Type B pancreatic cell (in vitro differentiated cells): ENCODE measurements around the gene GLS2. TPM values are rescaled to one million over a fixed set of nuclear protein-coding genes. Genes with fewer than 3 reads are reported as not detected.
A peak's percentile ranks its signal among the peaks of the same experiment; 100 is the strongest.

Experiments used
- DNase-seq: peaks from one replicate; pipeline ENCODE4 v3.0.0; 2021; ENCODE audit warnings: mixed read lengths; ENCODE audit not compliant: unreplicated experiment; ENCODE audit errors: extremely low spot score
- H3K27ac Mint-ChIP-seq: 2 replicates; pipeline ENCODE4 v1.8.0; 2021; ENCODE audit warnings: mild to moderate bottlenecking, mixed read lengths
- H3K27me3 Mint-ChIP-seq: 2 replicates; pipeline ENCODE4 v1.8.0; 2021; ENCODE audit warnings: mixed read lengths
- H3K36me3 Mint-ChIP-seq: 2 replicates; pipeline ENCODE4 v1.8.0; 2021; ENCODE audit warnings: mixed read lengths
- H3K4me1 Mint-ChIP-seq: one replicate; pipeline ENCODE4 v1.8.0; 2021; ENCODE audit warnings: mixed read lengths; ENCODE audit not compliant: unreplicated experiment
- H3K4me3 Mint-ChIP-seq: 2 replicates; pipeline ENCODE4 v1.8.0; 2021; ENCODE audit warnings: mild to moderate bottlenecking, mixed read lengths
- H3K9me3 Mint-ChIP-seq: 2 replicates; pipeline ENCODE4 v1.8.0; 2021; ENCODE audit warnings: mixed read lengths
- total RNA-seq: library from RNA; stranded (reverse); gene quantifications from 2 replicates; pipeline ENCODE4 v1.2.1, GENCODE V29; 2021; ENCODE audit warnings: low replicate concordance
- TF ChIP-seq, protein P1 (sequence below): fragments of 200-600 bp; sonication (generic); conservative IDR thresholded peaks from 2 replicates; pipeline ENCODE4 v1.5.0; 2021; ENCODE audit warnings: antibody characterized with exemption, mild to moderate bottlenecking

The GLS2 gene
- total RNA-seq, 1 donor from 2014 or later: 6.7 TPM

DNA sequence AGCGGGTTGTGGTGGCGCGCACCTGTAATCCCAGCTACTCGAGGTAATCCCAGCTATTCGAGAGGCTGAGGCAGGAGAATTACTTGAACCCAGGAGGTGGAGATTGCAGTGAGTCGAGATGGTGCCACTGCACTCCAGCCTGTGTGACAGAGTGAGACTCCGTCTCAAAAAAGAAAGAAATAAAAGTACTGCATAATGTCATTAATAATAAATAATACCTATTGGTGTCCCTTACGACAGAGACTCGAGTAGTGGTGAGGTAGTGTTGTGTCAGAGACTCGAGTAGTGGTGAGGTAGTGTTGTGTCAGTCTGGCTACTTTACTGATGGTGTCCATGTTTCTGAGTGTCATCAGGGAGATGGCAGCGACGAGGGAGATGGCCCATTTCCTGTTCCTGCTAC is 1.3 kb downstream of the GLS2 start:
- Mint-ChIP-seq H3K27ac (no peak overlapping the region), H3K9me3 (peaks cover 5% of the 10 kb centered on the region), H3K27me3 (peaks cover 59% of the 10 kb centered on the region), H3K4me3 (peak overlapping the region; percentile 93), H3K36me3 (peaks cover 4% of the 10 kb centered on the region), H3K4me1 (peaks cover 10% of the 10 kb centered on the region)
- no peak for DNase-seq
- TF ChIP-seq, protein P1, sequence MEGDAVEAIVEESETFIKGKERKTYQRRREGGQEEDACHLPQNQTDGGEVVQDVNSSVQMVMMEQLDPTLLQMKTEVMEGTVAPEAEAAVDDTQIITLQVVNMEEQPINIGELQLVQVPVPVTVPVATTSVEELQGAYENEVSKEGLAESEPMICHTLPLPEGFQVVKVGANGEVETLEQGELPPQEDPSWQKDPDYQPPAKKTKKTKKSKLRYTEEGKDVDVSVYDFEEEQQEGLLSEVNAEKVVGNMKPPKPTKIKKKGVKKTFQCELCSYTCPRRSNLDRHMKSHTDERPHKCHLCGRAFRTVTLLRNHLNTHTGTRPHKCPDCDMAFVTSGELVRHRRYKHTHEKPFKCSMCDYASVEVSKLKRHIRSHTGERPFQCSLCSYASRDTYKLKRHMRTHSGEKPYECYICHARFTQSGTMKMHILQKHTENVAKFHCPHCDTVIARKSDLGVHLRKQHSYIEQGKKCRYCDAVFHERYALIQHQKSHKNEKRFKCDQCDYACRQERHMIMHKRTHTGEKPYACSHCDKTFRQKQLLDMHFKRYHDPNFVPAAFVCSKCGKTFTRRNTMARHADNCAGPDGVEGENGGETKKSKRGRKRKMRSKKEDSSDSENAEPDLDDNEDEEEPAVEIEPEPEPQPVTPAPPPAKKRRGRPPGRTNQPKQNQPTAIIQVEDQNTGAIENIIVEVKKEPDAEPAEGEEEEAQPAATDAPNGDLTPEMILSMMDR: no peak

DNA sequence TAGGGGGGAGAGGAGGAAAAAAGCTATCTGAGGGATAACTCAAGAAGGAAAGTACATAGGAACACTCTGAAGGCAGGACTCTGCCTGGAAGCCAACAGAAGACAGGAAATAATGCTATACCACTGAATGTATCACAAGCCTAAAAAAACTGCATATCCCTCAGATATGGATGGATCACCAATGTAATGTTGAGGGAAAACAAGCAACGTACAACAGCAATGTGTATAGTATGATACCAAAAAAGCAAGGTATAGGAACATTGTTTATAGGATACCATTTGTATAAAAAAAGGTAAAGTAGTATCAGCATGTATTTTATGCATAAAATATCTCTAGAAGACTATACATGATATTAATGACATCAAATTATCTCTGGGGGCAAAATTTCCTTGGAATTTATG is 3.4 kb downstream of the GLS2 start:
- Mint-ChIP-seq H3K27ac (no peak overlapping the region), H3K27me3 (peaks cover 39% of the 10 kb centered on the region), H3K4me3 (no peak overlapping the region), H3K4me1 (peaks cover 10% of the 10 kb centered on the region), H3K36me3 (peaks cover 4% of the 10 kb centered on the region), H3K9me3 (peaks cover 5% of the 10 kb centered on the region)
- TF ChIP-seq, protein P1: no peak
- no peak for DNase-seq

DNA sequence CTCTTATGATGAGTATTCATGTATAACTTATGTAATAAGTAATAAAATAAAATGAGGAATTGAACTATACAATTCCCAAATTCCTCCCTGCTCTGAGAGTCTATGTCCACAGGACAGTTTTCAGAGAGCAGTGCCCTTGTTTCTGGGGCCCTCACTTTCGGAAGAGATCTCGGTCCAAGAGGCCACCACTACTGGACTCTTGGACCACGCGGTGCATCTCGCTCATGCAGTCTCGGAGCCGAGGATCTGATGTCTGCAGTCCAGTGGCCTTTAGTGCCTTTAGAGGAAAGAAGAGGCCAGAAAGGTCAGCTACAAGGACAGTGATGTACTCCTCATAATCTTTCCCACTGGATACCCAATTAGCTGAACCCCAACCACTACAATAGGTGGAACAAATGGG is 8.3 kb downstream of the GLS2 start:
- TF ChIP-seq, protein P1: no peak
- no peaks in the 10 kb centered on the region for H3K4me1 Mint-ChIP-seq
- H3K36me3 Mint-ChIP-seq: no peaks in the 10 kb centered on the region
- H3K9me3 Mint-ChIP-seq: no peaks in the 10 kb centered on the region
- H3K27me3 Mint-ChIP-seq: peaks cover 3% of the 10 kb centered on the region
- no peak overlapping the region for H3K4me3 Mint-ChIP-seq
- no peak overlapping the region for H3K27ac Mint-ChIP-seq
- DNase-seq: no peak

DNA sequence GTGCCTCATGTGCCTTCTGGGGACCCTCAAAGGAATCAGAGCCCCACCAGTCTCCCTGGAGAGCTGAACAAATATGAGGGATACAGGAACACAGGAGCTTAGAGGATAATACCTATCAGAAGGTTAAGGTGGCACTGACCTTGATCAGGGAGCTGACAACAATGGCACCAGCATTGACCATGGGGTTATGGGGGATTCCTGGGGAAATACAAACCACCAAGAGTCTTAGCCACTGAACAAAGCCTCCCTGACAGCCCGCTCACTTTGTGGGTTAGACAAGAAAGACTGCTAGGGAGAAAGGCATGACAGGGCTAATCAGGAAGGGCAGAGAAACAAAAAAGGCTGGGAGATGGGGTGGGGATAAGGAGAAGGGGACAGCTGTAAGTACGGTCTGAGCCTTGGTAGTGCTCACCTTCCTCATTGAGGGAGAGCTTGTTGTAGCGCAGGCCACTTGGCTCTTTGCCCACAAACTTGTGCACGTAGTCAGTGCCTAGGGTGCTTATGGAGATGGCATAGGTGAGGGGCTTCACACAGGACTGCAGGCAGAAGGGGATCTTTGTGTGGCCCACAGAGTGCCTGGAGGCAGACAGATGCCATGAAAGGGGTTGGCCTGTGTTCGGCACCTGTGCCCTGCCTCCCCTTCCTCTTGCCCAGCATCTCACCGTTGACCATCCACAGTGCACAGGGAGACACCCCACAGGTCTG is 10.3 kb downstream of the GLS2 start:
- TF ChIP-seq, protein P1: no peak
- Mint-ChIP-seq H3K36me3 (no peaks in the 10 kb centered on the region), H3K4me3 (no peak overlapping the region), H3K9me3 (no peaks in the 10 kb centered on the region), H3K4me1 (no peaks in the 10 kb centered on the region), H3K27ac (no peak overlapping the region), H3K27me3 (no peaks in the 10 kb centered on the region)
- no peak for DNase-seq

DNA sequence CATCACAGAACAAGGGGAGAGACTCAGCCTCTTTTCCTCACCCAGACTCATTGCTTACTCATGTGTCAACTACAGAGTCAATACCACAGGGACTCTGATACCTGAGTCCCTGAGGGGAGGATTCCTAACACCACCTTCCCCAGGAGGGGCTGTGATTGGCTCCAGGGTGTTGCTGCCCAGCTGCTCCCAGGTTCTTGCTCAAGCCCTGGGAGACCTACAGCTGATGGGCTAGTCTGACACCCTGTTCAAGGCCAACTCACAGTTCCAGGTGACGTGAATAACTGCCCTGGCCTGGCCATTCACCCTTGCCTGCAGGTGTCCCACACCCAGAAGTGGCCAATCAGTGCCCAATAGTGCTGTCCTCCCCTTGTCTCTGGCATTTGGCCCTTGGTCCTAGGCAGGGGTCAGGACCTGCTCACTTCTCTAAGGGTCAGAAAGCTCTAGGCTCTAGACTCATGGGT is 11.0 kb downstream of the GLS2 start:
- no peak overlapping the region for H3K27ac Mint-ChIP-seq
- TF ChIP-seq, protein P1: no peak
- H3K36me3 Mint-ChIP-seq: no peaks in the 10 kb centered on the region
- H3K4me3 Mint-ChIP-seq: no peak overlapping the region
- no peaks in the 10 kb centered on the region for H3K9me3 Mint-ChIP-seq
- DNase-seq: no peak
- H3K27me3 Mint-ChIP-seq: no peaks in the 10 kb centered on the region
- H3K4me1 Mint-ChIP-seq: no peaks in the 10 kb centered on the region
